IMR-90 (cell line): ENCODE data around the gene CIT. TPM values are rescaled to one million over a fixed set of nuclear protein-coding genes. Genes with fewer than 3 reads are reported as not detected.

ENCODE experiments used
- ATAC-seq: fragments of 200-7000 bp; cut with Tn5 transposase; 2 replicates; pipeline ENCODE4 v1.9.1; 2020; ENCODE audit warnings: low read depth, mild to moderate bottlenecking, moderate library complexity
- BruUV-seq: library from RNA; stranded (reverse); fragments of 400-500 nt; replicated peaks from 2 replicates; lab custom pipeline; 2021; lab: Mats Ljungman, UMichigan
- CTCF ChIA-PET: fragments of 300-600 bp; formaldehyde crosslinking; extraction: SDS; loops from one replicate; lab custom pipeline; 2021; ENCODE audit warnings: antibody characterized with exemption; lab: Yijun Ruan, JAX
- POLR2A ChIA-PET: fragments of 300-600 bp; sonication (Branson Sonifier 250); formaldehyde crosslinking; loops from one replicate; lab custom pipeline; 2022; ENCODE audit warnings: antibody characterized with exemption; ENCODE audit not compliant: unreplicated experiment; lab: Charles Lee
- DNase-seq: peaks from one replicate; pipeline ENCODE4 v3.0.0; 2013
- H2AFZ ChIP-seq: replicated peaks from 2 replicates; pipeline ENCODE3; 2013; ENCODE audit warnings: low read length, mild to moderate bottlenecking; ENCODE audit not compliant: poor library complexity
- H2AK5ac ChIP-seq: 2 replicates; pipeline ENCODE4 v1.6.1; 2013; ENCODE audit warnings: low read depth, low read length, inconsistent platforms
- H2AK9ac ChIP-seq: replicated peaks from 2 replicates; pipeline ENCODE3; 2013; ENCODE audit warnings: mild to moderate bottlenecking, low read depth, low read length, moderate library complexity; ENCODE audit not compliant: poor library complexity
- H2BK120ac ChIP-seq: 2 replicates; pipeline ENCODE4 v1.6.1; 2013; ENCODE audit warnings: low read depth, low read length, inconsistent platforms
- H2BK15ac ChIP-seq: 3 replicates; pipeline ENCODE4 v1.6.1; 2013; ENCODE audit warnings: low read depth, low read length, inconsistent platforms
- H2BK20ac ChIP-seq: 2 replicates; pipeline ENCODE4 v1.6.1; 2013; ENCODE audit warnings: low read depth, mild to moderate bottlenecking, inconsistent platforms, low read length, moderate library complexity
- H2BK5ac ChIP-seq: 2 replicates; pipeline ENCODE4 v1.6.1; 2013; ENCODE audit warnings: mild to moderate bottlenecking, low read depth, low read length, inconsistent platforms; ENCODE audit not compliant: poor library complexity, severe bottlenecking
- H3K14ac ChIP-seq: replicated peaks from 2 replicates; pipeline ENCODE4 v1.6.1; 2013; ENCODE audit warnings: low read depth, low read length, inconsistent platforms
- H3K18ac ChIP-seq: 2 replicates; pipeline ENCODE4 v1.6.1; 2013; ENCODE audit warnings: low read depth, low read length, control low read depth
- H3K23ac ChIP-seq: 2 replicates; pipeline ENCODE4 v1.6.1; 2013; ENCODE audit warnings: low read depth, low read length, inconsistent platforms
- H3K27ac ChIP-seq: 2 replicates; pipeline ENCODE4 v1.5.1; 2013; ENCODE audit warnings: mild to moderate bottlenecking, control low read depth, low read length; ENCODE audit not compliant: insufficient read depth
- H3K27me3 ChIP-seq: 2 replicates; pipeline ENCODE4 v1.6.1; 2013; ENCODE audit warnings: low read length; ENCODE audit not compliant: control insufficient read depth, insufficient read depth
- H3K36me3 ChIP-seq: 2 replicates; pipeline ENCODE4 v1.6.1; 2013; ENCODE audit warnings: low read length, mixed read lengths; ENCODE audit not compliant: control insufficient read depth, insufficient read depth
- H3K4ac ChIP-seq: 2 replicates; pipeline ENCODE4 v1.6.1; 2013; ENCODE audit warnings: low read depth, low read length, inconsistent platforms
- H3K4me1 ChIP-seq: 2 replicates; pipeline ENCODE4 v1.6.1; 2013; ENCODE audit warnings: low read length, mixed read lengths; ENCODE audit not compliant: control insufficient read depth, insufficient read depth
- H3K4me2 ChIP-seq: 2 replicates; pipeline ENCODE4 v1.6.1; 2013; ENCODE audit warnings: low read depth, mild to moderate bottlenecking, control low read depth, low read length, moderate library complexity
- H3K4me3 ChIP-seq: 2 replicates; pipeline ENCODE4 v1.5.1; 2013; ENCODE audit warnings: low read depth, mild to moderate bottlenecking, control low read depth, low read length, moderate library complexity; ENCODE audit not compliant: insufficient read depth
- H3K56ac ChIP-seq: 2 replicates; pipeline ENCODE4 v1.6.1; 2013; ENCODE audit warnings: low read length, inconsistent platforms; ENCODE audit not compliant: insufficient read depth; ENCODE audit errors: extremely low read depth
- H3K79me1 ChIP-seq, 2 experiments: 2 replicates each; pipeline ENCODE4 v1.6.1; 2013; ENCODE audit warnings: low read length in 2 of 2, inconsistent platforms in 1 of 2, low read depth in 1 of 2
- H3K9ac ChIP-seq: 2 replicates; pipeline ENCODE4 v1.6.1; 2013; ENCODE audit warnings: low read depth, low read length, control low read depth
- H3K9me1 ChIP-seq: 2 replicates; pipeline ENCODE4 v1.6.1; 2013; ENCODE audit warnings: low read length, inconsistent platforms; ENCODE audit not compliant: insufficient read depth
- H3K9me3 ChIP-seq: 2 replicates; pipeline ENCODE4 v1.6.1; 2013; ENCODE audit warnings: low read length; ENCODE audit not compliant: control insufficient read depth, insufficient read depth
- H4K20me1 ChIP-seq: 2 replicates; pipeline ENCODE4 v1.6.1; 2013; ENCODE audit warnings: low read length, inconsistent platforms; ENCODE audit not compliant: insufficient read depth
- H4K5ac ChIP-seq: 2 replicates; pipeline ENCODE4 v1.6.1; 2013; ENCODE audit warnings: mild to moderate bottlenecking, low read depth, low read length, control low read depth
- H4K8ac ChIP-seq, 2 experiments: 2 replicates each; pipeline ENCODE4 v1.6.1; 2013; ENCODE audit warnings: low read depth in 2 of 2, low read length in 2 of 2, control low read depth in 1 of 2, inconsistent platforms in 1 of 2
- H4K91ac ChIP-seq: 2 replicates; pipeline ENCODE4 v1.6.1; 2013; ENCODE audit warnings: low read depth, low read length, inconsistent platforms; ENCODE audit not compliant: insufficient read depth
- BHLHE40 ChIP-seq: fragments of 150-350 bp; IDR thresholded peaks from 2 replicates; pipeline ENCODE4 v1.6.1; 2016; ENCODE audit warnings: mild to moderate bottlenecking, low read depth, low read length
- CEBPB ChIP-seq: IDR thresholded peaks from 2 replicates; pipeline ENCODE4 v1.6.1; 2012; ENCODE audit warnings: low read depth, low read length, improper control_type of control experiment
- CHD1 ChIP-seq: IDR thresholded peaks from 2 replicates; pipeline ENCODE4 v1.6.1; 2012; ENCODE audit warnings: low read depth, low read length, improper control_type of control experiment
- CTCF ChIP-seq: conservative IDR thresholded peaks from 2 replicates; pipeline ENCODE4 v1.5.1; 2012; ENCODE audit warnings: mild to moderate bottlenecking, low read depth, low read length, improper control_type of control experiment
- ELK1 ChIP-seq: fragments of 150-350 bp; IDR thresholded peaks from 2 replicates; pipeline ENCODE4 v1.6.1; 2016; ENCODE audit warnings: low read depth, mild to moderate bottlenecking, low read length, moderate library complexity, borderline replicate concordance
- FOS ChIP-seq: fragments of 150-350 bp; IDR thresholded peaks from 2 replicates; pipeline ENCODE4 v1.6.1; 2016; ENCODE audit warnings: low read depth, low read length
- MAFK ChIP-seq: IDR thresholded peaks from 2 replicates; pipeline ENCODE4 v1.6.1; 2012; ENCODE audit warnings: low read depth, low read length, improper control_type of control experiment
- MAZ ChIP-seq: IDR thresholded peaks from 2 replicates; pipeline ENCODE4 v1.6.1; 2012; ENCODE audit warnings: low read depth, mild to moderate bottlenecking, low read length, improper control_type of control experiment, moderate library complexity, borderline replicate concordance
- MXI1 ChIP-seq: IDR thresholded peaks from 2 replicates; pipeline ENCODE4 v1.6.1; 2012; ENCODE audit warnings: low read depth, mild to moderate bottlenecking, low read length, moderate library complexity, borderline replicate concordance
- NFE2L2 ChIP-seq: fragments of 150-350 bp; IDR thresholded peaks from 2 replicates; pipeline ENCODE4 v1.6.1; 2016; ENCODE audit warnings: low read depth, mild to moderate bottlenecking, low read length
- POLR2A ChIP-seq: IDR thresholded peaks from 2 replicates; pipeline ENCODE4 v1.6.1; 2012; ENCODE audit warnings: mild to moderate bottlenecking, low read depth, low read length
- RAD21 ChIP-seq: IDR thresholded peaks from 2 replicates; pipeline ENCODE4 v1.6.1; 2012; ENCODE audit warnings: low read length, improper control_type of control experiment
- RCOR1 ChIP-seq: IDR thresholded peaks from 2 replicates; pipeline ENCODE4 v1.6.1; 2012; ENCODE audit warnings: mild to moderate bottlenecking, low read length, improper control_type of control experiment; ENCODE audit not compliant: insufficient replicate concordance
- RFX5 ChIP-seq: IDR thresholded peaks from 2 replicates; pipeline ENCODE4 v1.8.0; 2012; ENCODE audit warnings: low read depth, mild to moderate bottlenecking, low read length, moderate library complexity
- SMC3 ChIP-seq: fragments of 150-350 bp; IDR thresholded peaks from 2 replicates; pipeline ENCODE4 v1.6.1; 2016; ENCODE audit warnings: low read depth, mild to moderate bottlenecking, antibody characterized with exemption, low read length, moderate library complexity
- USF2 ChIP-seq: fragments of 150-350 bp; IDR thresholded peaks from 2 replicates; pipeline ENCODE4 v1.6.1; 2017; ENCODE audit warnings: mild to moderate bottlenecking, antibody characterized with exemption, low read length, low read depth
- WGBS, 2 experiments: methylation state at CpG; one replicate each; pipeline versions ENCODE4 v1.1.5 to v1.1.7; 2013; ENCODE audit warnings: missing lambda C conversion rate in 2 of 2; ENCODE audit not compliant: insufficient read length in 1 of 2; ENCODE audit errors: extremely low coverage in 2 of 2; 5-methylcytosine and 5-hydroxymethylcytosine counted together
- dilution Hi-C: fragments of 300-500 bp; cut with HindIII; formaldehyde crosslinking; loops from one replicate; pipeline ENCODE4 v1.14.3; 2018; ENCODE audit warnings: low sequenced_read_pairs; ENCODE audit not compliant: unreplicated experiment
- in situ Hi-C: fragments of 300-500 bp; cut with MboI; formaldehyde crosslinking; loops from 3 replicates; pipeline ENCODE4 v1.14.3; 2019; ENCODE audit warnings: low sequenced_read_pairs, inconsistent platforms, mixed read lengths
- intact Hi-C: fragments of 100-400 bp; cut with micrococcal nuclease; formaldehyde crosslinking; loops from 2 replicates; pipeline ENCODE4 v1.10.0; 2022
- polyA plus RNA-seq, 3 experiments: library from polyadenylated mRNA; depleted of rRNA; stranded (reverse); fragments of >200 nt; gene quantifications; 2 replicates each; pipeline ENCODE4 v1.2.3, GENCODE V29; 2012; ENCODE audit warnings: low replicate concordance in 1 of 3
- total RNA-seq: library from RNA; depleted of rRNA; stranded (reverse); fragments of >200 nt; gene quantifications from 2 replicates; pipeline ENCODE4 v1.2.3, GENCODE V29; 2012

CIT gene
- total and polyA plus RNA-seq, 2 of the 4 experiments (the other 2 are of a cell fraction): 13.1 to 21.0 TPM

GRCh38 chr12:119894916-119895315, 17.8 kb upstream of the CIT start:
- H3K9me3 ChIP-seq: no peaks in the 10 kb centered on the region
- no peak overlapping the region for H2BK120ac ChIP-seq
- H4K8ac ChIP-seq: no peak overlapping the region
- intact Hi-C loops (no loop called here), in situ Hi-C loops (no loop called here), dilution Hi-C loops (no loop called here)
- no peak overlapping the region for H3K27ac ChIP-seq
- no peak overlapping the region for H2BK20ac ChIP-seq
- no peak for ATAC-seq
- POLR2A ChIA-PET: no interaction called here
- TF ChIP-seq RFX5 (no peak), MAZ (no peak), SMC3 (no peak), CTCF (no peak), BHLHE40 (no peak), MAFK (no peak), FOS (no peak), POLR2A (no peak), MXI1 (no peak), NFE2L2 (no peak), ELK1 (no peak), USF2 (no peak), CEBPB (no peak), RCOR1 (no peak), CHD1 (no peak), RAD21 (no peak)
- DNase-seq: no peak
- no peak overlapping the region for H4K91ac ChIP-seq
- no peak overlapping the region for H2AK9ac ChIP-seq
- H3K4me3 ChIP-seq: no peak overlapping the region
- H4K5ac ChIP-seq: no peak overlapping the region
- no peaks in the 10 kb centered on the region for H3K9me1 ChIP-seq
- CTCF ChIA-PET: no interaction called here
- H3K4ac ChIP-seq: no peak overlapping the region
- no TSS peak for BruUV-seq
- H4K20me1 ChIP-seq: no peaks in the 10 kb centered on the region
- H3K9ac ChIP-seq: no peak overlapping the region
- H3K18ac ChIP-seq: no peak overlapping the region
- no peaks in the 10 kb centered on the region for H3K4me1 ChIP-seq
- H3K14ac ChIP-seq: no peak overlapping the region
- H3K23ac ChIP-seq: no peak overlapping the region
- no peak overlapping the region for H2AK5ac ChIP-seq
- no peak overlapping the region for H2BK15ac ChIP-seq
- H3K79me1 ChIP-seq: no peaks in the 10 kb centered on the region
- no peak overlapping the region for H2BK5ac ChIP-seq
- H3K4me2 ChIP-seq: no peak overlapping the region
- no CpG with 5 or more reads among the region's 1 CpG for WGBS, 2 experiments
- H3K36me3 ChIP-seq: no peaks in the 10 kb centered on the region
- H3K56ac ChIP-seq: no peak overlapping the region
- no peaks in the 10 kb centered on the region for H3K27me3 ChIP-seq
- H2AFZ ChIP-seq: no peak overlapping the region
